ENCODE measurements around the gene SLC6A11. TPM values are rescaled to one million over a fixed set of nuclear protein-coding genes. Genes with fewer than 3 reads are reported as not detected.
A peak's percentile ranks its signal among the peaks of the same experiment; 100 is the strongest.

The SLC6A11 gene
- polyA plus RNA-seq, 1 donor (not counting 4 experiments of a cell fraction or from before 2014, with no cell fraction given), result 9.8 TPM

DNA sequence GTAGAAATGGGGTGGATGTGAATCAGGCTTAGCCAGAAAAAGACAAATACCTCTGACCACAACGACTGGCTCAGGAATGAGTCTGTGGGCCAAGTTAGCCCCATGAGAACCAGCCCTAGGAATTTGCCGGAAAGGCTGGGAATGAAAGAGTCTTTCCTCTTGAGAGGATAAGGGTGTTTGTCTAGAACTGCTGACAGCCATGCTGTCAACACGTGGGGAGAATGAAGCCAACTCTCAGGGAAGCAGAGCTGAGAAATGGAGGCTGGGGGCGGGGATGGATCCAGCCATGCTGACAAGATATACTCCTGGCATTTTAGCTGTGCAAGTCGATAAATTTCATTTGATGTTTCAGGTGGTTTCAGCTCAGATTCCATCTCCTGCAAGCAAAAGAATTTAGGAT is 165.9 kb downstream of the SLC6A11 start:
- no peaks in the 10 kb centered on the region for H3K9me1 ChIP-seq (ENCODE audit: control insufficient read depth, extremely low read depth, insufficient read depth, low read length)
- no peak overlapping the region for H3K4me2 ChIP-seq (ENCODE audit: control insufficient read depth, extremely low read depth, insufficient read depth, low read depth, low read length)
- H3K36me3 ChIP-seq (ENCODE audit: control insufficient read depth in 2 of 2, extremely low read depth in 1 of 2, insufficient read depth in 2 of 2, low read length in 2 of 2), result no peaks in the 10 kb centered on the region
- FAIRE-seq (no peak), DNase-seq (ENCODE audit: low read depth, low spot score) (no peak)
- H2AFZ ChIP-seq (ENCODE audit: control insufficient read depth, low read length), result no peak overlapping the region
- H3K4me3 ChIP-seq (ENCODE audit: control insufficient read depth in 2 of 3, extremely low read depth in 1 of 3, insufficient read depth in 2 of 3, low read depth in 1 of 3, low read length in 3 of 3), result no peak overlapping the region
- H4K20me1 ChIP-seq (ENCODE audit: control insufficient read depth, extremely low read depth, insufficient read depth, low read length), result no peaks in the 10 kb centered on the region
- H3K9me3 ChIP-seq (ENCODE audit: control insufficient read depth, low read depth, low read length), result no peaks in the 10 kb centered on the region
- peaks cover 51% of the 10 kb centered on the region for H3K27me3 ChIP-seq (ENCODE audit: control insufficient read depth, extremely low read depth, insufficient read depth, low read length)
- dilution Hi-C loops (cut with MboI; ENCODE audit: extremely low pct_ligation_motif_present, low sequenced_read_pairs), result no loop called here
- no peak overlapping the region for H3K27ac ChIP-seq (ENCODE audit: control insufficient read depth, insufficient read depth, low read length)
- H3K9ac ChIP-seq (ENCODE audit: control insufficient read depth, extremely low read depth, insufficient read depth, low read length), result no peak overlapping the region
- H3K4me1 ChIP-seq (ENCODE audit: control insufficient read depth, extremely low read depth, insufficient read depth, low read length), result peaks cover 8% of the 10 kb centered on the region
- no peaks in the 10 kb centered on the region for H3K79me2 ChIP-seq (ENCODE audit: control insufficient read depth, insufficient read depth, low read length)
- TF ChIP-seq, protein P1, sequence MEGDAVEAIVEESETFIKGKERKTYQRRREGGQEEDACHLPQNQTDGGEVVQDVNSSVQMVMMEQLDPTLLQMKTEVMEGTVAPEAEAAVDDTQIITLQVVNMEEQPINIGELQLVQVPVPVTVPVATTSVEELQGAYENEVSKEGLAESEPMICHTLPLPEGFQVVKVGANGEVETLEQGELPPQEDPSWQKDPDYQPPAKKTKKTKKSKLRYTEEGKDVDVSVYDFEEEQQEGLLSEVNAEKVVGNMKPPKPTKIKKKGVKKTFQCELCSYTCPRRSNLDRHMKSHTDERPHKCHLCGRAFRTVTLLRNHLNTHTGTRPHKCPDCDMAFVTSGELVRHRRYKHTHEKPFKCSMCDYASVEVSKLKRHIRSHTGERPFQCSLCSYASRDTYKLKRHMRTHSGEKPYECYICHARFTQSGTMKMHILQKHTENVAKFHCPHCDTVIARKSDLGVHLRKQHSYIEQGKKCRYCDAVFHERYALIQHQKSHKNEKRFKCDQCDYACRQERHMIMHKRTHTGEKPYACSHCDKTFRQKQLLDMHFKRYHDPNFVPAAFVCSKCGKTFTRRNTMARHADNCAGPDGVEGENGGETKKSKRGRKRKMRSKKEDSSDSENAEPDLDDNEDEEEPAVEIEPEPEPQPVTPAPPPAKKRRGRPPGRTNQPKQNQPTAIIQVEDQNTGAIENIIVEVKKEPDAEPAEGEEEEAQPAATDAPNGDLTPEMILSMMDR (optimal IDR thresholded peaks at IDR 0.05 in 1 of 3, IDR thresholded peaks at IDR 0.05 in 1 of 3, conservative IDR thresholded peaks at IDR 0.05 in 1 of 3; ENCODE audit: extremely low read depth in 1 of 3, insufficient read depth in 2 of 3, low read length in 3 of 3), result no peak
- no peak for TF ChIP-seq EZH2 (IDR thresholded peaks at IDR 0.05; ENCODE audit: low read length)

DNA sequence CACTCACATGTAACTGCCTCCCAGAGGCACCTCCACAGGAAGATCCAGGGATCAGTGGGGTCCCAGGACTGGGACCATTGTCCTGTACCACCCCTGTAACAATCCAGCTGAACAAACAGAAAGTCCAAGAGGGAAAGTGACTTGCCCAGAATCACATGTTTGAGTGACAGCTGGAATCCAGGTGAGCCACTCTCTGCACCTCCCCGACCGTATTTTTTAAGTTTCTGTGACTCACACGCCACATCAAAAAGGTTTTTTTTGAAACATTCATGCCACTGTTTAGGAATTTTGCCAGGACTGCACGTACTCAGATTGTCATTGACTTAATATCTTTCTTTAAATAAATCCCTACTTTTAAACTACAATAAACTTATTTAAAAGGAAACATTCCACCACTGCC is 166.8 kb downstream of the SLC6A11 start:
- Histone ChIP-seq H3K9ac (ENCODE audit: control insufficient read depth, extremely low read depth, insufficient read depth, low read length) (no peak overlapping the region), H2AFZ (ENCODE audit: control insufficient read depth, low read length) (no peak overlapping the region), H3K36me3 (ENCODE audit: control insufficient read depth in 2 of 2, extremely low read depth in 1 of 2, insufficient read depth in 2 of 2, low read length in 2 of 2) (no peaks in the 10 kb centered on the region), H3K4me3 (ENCODE audit: control insufficient read depth in 2 of 3, extremely low read depth in 1 of 3, insufficient read depth in 2 of 3, low read depth in 1 of 3, low read length in 3 of 3) (no peak overlapping the region), H3K79me2 (ENCODE audit: control insufficient read depth, insufficient read depth, low read length) (no peaks in the 10 kb centered on the region), H3K9me1 (ENCODE audit: control insufficient read depth, extremely low read depth, insufficient read depth, low read length) (no peaks in the 10 kb centered on the region), H3K9me3 (ENCODE audit: control insufficient read depth, low read depth, low read length) (no peaks in the 10 kb centered on the region), H3K4me1 (ENCODE audit: control insufficient read depth, extremely low read depth, insufficient read depth, low read length) (peaks cover 8% of the 10 kb centered on the region), H3K27me3 (ENCODE audit: control insufficient read depth, extremely low read depth, insufficient read depth, low read length) (peaks cover 57% of the 10 kb centered on the region), H4K20me1 (ENCODE audit: control insufficient read depth, extremely low read depth, insufficient read depth, low read length) (no peaks in the 10 kb centered on the region), H3K4me2 (ENCODE audit: control insufficient read depth, extremely low read depth, insufficient read depth, low read depth, low read length) (peak overlapping the region; percentile 75), H3K27ac (ENCODE audit: control insufficient read depth, insufficient read depth, low read length) (no peak overlapping the region)
- no peak for FAIRE-seq
- DNase-seq (ENCODE audit: low read depth, low spot score), result peak; percentile 36
- TF ChIP-seq EZH2 (IDR thresholded peaks at IDR 0.05; ENCODE audit: low read length), result no peak
- TF ChIP-seq, protein P1 (optimal IDR thresholded peaks at IDR 0.05 in 1 of 3, IDR thresholded peaks at IDR 0.05 in 1 of 3, conservative IDR thresholded peaks at IDR 0.05 in 1 of 3; ENCODE audit: extremely low read depth in 1 of 3, insufficient read depth in 2 of 3, low read length in 3 of 3), result no peak
- dilution Hi-C loops (cut with MboI; ENCODE audit: extremely low pct_ligation_motif_present, low sequenced_read_pairs), result no loop called here
